CD4-positive, alpha-beta memory T cell (primary cell): ENCODE results near the gene ADORA3. TPM values are rescaled to one million over a fixed set of nuclear protein-coding genes. Genes with fewer than 3 reads are reported as not detected.

Source experiments
- CTCF ChIA-PET: fragments of 350-600 bp; sonication (Branson Sonifier 250); formaldehyde crosslinking; loops from one replicate; lab custom pipeline; 2021; ENCODE audit warnings: inconsistent platforms; ENCODE audit not compliant: partially characterized antibody; lab: Charles Lee
- POLR2A ChIA-PET: fragments of 350-600 bp; sonication (Branson Sonifier 250); formaldehyde crosslinking; loops from one replicate; lab custom pipeline; 2021; ENCODE audit not compliant: partially characterized antibody; lab: Charles Lee
- DNase-seq, 5 donors: peaks; one replicate each; pipeline versions ENCODE4 v3.0.0 to v3.0.0-alpha.2; 2020 to 2022; ENCODE audit warnings: mixed read lengths in 1 of 5
- H3K27ac ChIP-seq: one replicate; pipeline ENCODE4 v1.7.0; 2013; ENCODE audit warnings: low read depth, low read length
- H3K27me3 ChIP-seq: 2 replicates; pipeline ENCODE4 v1.7.0; 2013; ENCODE audit warnings: mild to moderate bottlenecking, low read length, moderate library complexity; ENCODE audit not compliant: insufficient read depth
- H3K36me3 ChIP-seq: 2 replicates; pipeline ENCODE4 v1.7.0; 2013; ENCODE audit warnings: mild to moderate bottlenecking, low read length, moderate library complexity; ENCODE audit not compliant: insufficient read depth
- H3K4me1 ChIP-seq: 2 replicates; pipeline ENCODE4 v1.7.0; 2013; ENCODE audit warnings: mild to moderate bottlenecking, low read length, moderate library complexity; ENCODE audit not compliant: insufficient read depth
- H3K4me3 ChIP-seq, 2 donors: one replicate each; pipeline ENCODE4 v1.7.0; 2013; ENCODE audit warnings: low read length in 2 of 2, mild to moderate bottlenecking in 1 of 2
- H3K9me3 ChIP-seq, 2 donors: one replicate each; pipeline ENCODE4 v1.7.0; 2013; ENCODE audit warnings: low read length in 2 of 2, control low read depth in 1 of 2; ENCODE audit not compliant: control insufficient read depth in 1 of 2
- H3K27ac Mint-ChIP-seq, 7 donors: one replicate each; pipeline ENCODE4 v1.8.0; 2020 to 2021; ENCODE audit warnings: mixed read lengths in 7 of 7, mild to moderate bottlenecking in 6 of 7, inconsistent platforms in 3 of 7, moderate library complexity in 3 of 7
- H3K27me3 Mint-ChIP-seq, 2 donors: one replicate each; pipeline ENCODE4 v1.8.0; 2020 to 2021; ENCODE audit warnings: mixed read lengths in 2 of 2
- H3K36me3 Mint-ChIP-seq, 2 donors: one replicate each; pipeline ENCODE4 v1.8.0; 2020 to 2021; ENCODE audit warnings: mixed read lengths in 2 of 2, inconsistent platforms in 1 of 2, mild to moderate bottlenecking in 1 of 2
- H3K4me1 Mint-ChIP-seq, 4 donors: one replicate each; pipeline ENCODE4 v1.8.0; 2020 to 2021; ENCODE audit warnings: mixed read lengths in 4 of 4, mild to moderate bottlenecking in 1 of 4
- H3K4me3 Mint-ChIP-seq, 8 donors: one replicate each; pipeline ENCODE4 v1.8.0; 2020 to 2021; ENCODE audit warnings: mixed read lengths in 8 of 8, mild to moderate bottlenecking in 7 of 8, moderate library complexity in 6 of 8, inconsistent platforms in 3 of 8
- H3K9me3 Mint-ChIP-seq, 8 donors: one replicate each; pipeline ENCODE4 v1.8.0; 2020 to 2021; ENCODE audit warnings: mixed read lengths in 8 of 8, mild to moderate bottlenecking in 5 of 8, inconsistent platforms in 3 of 8, moderate library complexity in 1 of 8
- intact Hi-C: fragments of 100-400 bp; cut with micrococcal nuclease; formaldehyde crosslinking; loops from one replicate; pipeline ENCODE4 v1.15.1; 2023
- polyA plus RNA-seq, 2 donors: library from polyadenylated mRNA; unstranded; fragments of 300-500 nt; fragmentation: Illumina TruSeq; gene quantifications; one replicate each; pipeline ENCODE4 v1.2.3, GENCODE V29; 2021
- total RNA-seq, 2 experiments: library from RNA; stranded (reverse); gene quantifications; one replicate each; pipeline ENCODE4 v1.2.3, GENCODE V29; 2021

The ADORA3 gene
- total and polyA plus RNA-seq, 4 experiments from 2014 or later: 0.41 to 0.46 (median 0.42) TPM; not detected in 1

- H3K4me3 Mint-ChIP-seq: peak overlapping the region in 1 of 8 donors; percentile 33
- POLR2A ChIA-PET: interaction anchor here (0.5 to 5.3 kb wide), 3 partner anchors 10 to 127 kb away, joined by 3 to 19 read pairs (median 4); no protein-coding TSS in a partner anchor
- H3K27me3 Mint-ChIP-seq: no peaks in the 10 kb centered on the region
- CTCF ChIA-PET: interaction anchor here (0.7 to 4.9 kb wide), 9 partner anchors 9 to 988 kb away, joined by 3 to 43 read pairs (median 3); no protein-coding TSS in a partner anchor
- H3K4me3 ChIP-seq: no peak overlapping the region
- intact Hi-C loops: no loop called here
- H3K4me1 ChIP-seq: peaks cover 13% of the 10 kb centered on the region
- H3K27ac Mint-ChIP-seq: peak overlapping the region in 3 of 7 donors; percentile 23 to 66 (median 60)
- peaks cover 13 to 40% (median 27%) of the 10 kb centered on the region in 4 donors for H3K4me1 Mint-ChIP-seq
- no peaks in the 10 kb centered on the region for H3K36me3 ChIP-seq
- peaks cover 0 to 17% (median 9%) of the 10 kb centered on the region in 8 donors for H3K9me3 Mint-ChIP-seq
- peaks cover 1 to 4% of the 10 kb centered on the region in 2 donors for H3K36me3 Mint-ChIP-seq
- H3K27me3 ChIP-seq: no peaks in the 10 kb centered on the region
- H3K9me3 ChIP-seq: no peaks in the 10 kb centered on the region
- no peak overlapping the region for H3K27ac ChIP-seq
- DNase-seq: no peak
These were observed 5.8 kb downstream of the ADORA3 start for GRCh38 chr1:111497592-111497991.

GRCh38 chr1:111496398-111496797 lies 7.0 kb downstream of the ADORA3 start:
- DNase-seq: peak in 1 of 5 donors; percentile 33
- Mint-ChIP-seq H3K36me3 (peaks cover 1 to 4% of the 10 kb centered on the region in 2 donors), H3K27me3 (no peaks in the 10 kb centered on the region), H3K9me3 (peaks cover 0 to 17% (median 9%) of the 10 kb centered on the region in 8 donors), H3K4me1 (peaks cover 11 to 35% (median 21%) of the 10 kb centered on the region in 4 donors), H3K4me3 (no peak overlapping the region), H3K27ac (peak overlapping the region in 1 of 7 donors; percentile 48)
- no peak overlapping the region for H3K4me3 ChIP-seq
- H3K27me3 ChIP-seq: no peaks in the 10 kb centered on the region
- intact Hi-C loops: no loop called here
- H3K36me3 ChIP-seq: no peaks in the 10 kb centered on the region
- ChIA-PET POLR2A (interaction anchor here (0.6 to 5.3 kb wide), 5 partner anchors 11 to 100 kb away, joined by 3 to 19 read pairs (median 3); no protein-coding TSS in a partner anchor), CTCF (interaction anchor here (1.4 to 4.9 kb wide), 4 partner anchors 7 to 18 kb away, joined by 3 to 43 read pairs (median 16); no protein-coding TSS in a partner anchor)
- no peak overlapping the region for H3K27ac ChIP-seq
- H3K9me3 ChIP-seq: no peaks in the 10 kb centered on the region
- H3K4me1 ChIP-seq: peaks cover 8% of the 10 kb centered on the region

- Histone ChIP-seq H3K27ac (no peak overlapping the region), H3K36me3 (no peaks in the 10 kb centered on the region), H3K27me3 (no peaks in the 10 kb centered on the region), H3K9me3 (no peaks in the 10 kb centered on the region), H3K4me3 (no peak overlapping the region), H3K4me1 (no peaks in the 10 kb centered on the region)
- Mint-ChIP-seq H3K4me1 (peaks cover 0 to 3% (median under 1%) of the 10 kb centered on the region in 4 donors), H3K9me3 (peaks cover 0 to 9% (median 5%) of the 10 kb centered on the region in 8 donors), H3K27me3 (no peaks in the 10 kb centered on the region), H3K27ac (no peak overlapping the region), H3K4me3 (no peak overlapping the region), H3K36me3 (peaks cover 0 to 4% of the 10 kb centered on the region in 2 donors)
- DNase-seq: no peak
- ChIA-PET POLR2A (interaction anchor here (1.2 kb wide), 1 partner anchor 17 kb away, joined by 3 read pairs; no protein-coding TSS in a partner anchor), CTCF (interaction anchor here (2.8 kb wide), 1 partner anchor 17 kb away, joined by 19 read pairs; no protein-coding TSS in a partner anchor)
- intact Hi-C loops: no loop called here
These were observed 12.4 kb downstream of the ADORA3 start for GRCh38 chr1:111491070-111491469.

GRCh38 chr1:111490220-111490619 lies 13.2 kb downstream of the ADORA3 start:
- H3K36me3 Mint-ChIP-seq: no peaks in the 10 kb centered on the region
- H3K27me3 Mint-ChIP-seq: no peaks in the 10 kb centered on the region
- no peaks in the 10 kb centered on the region for H3K9me3 ChIP-seq
- no peaks in the 10 kb centered on the region for H3K4me1 ChIP-seq
- peaks cover 0 to 5% (median 1%) of the 10 kb centered on the region in 8 donors for H3K9me3 Mint-ChIP-seq
- peaks cover 0 to 3% (median 0%) of the 10 kb centered on the region in 4 donors for H3K4me1 Mint-ChIP-seq
- H3K4me3 Mint-ChIP-seq: no peak overlapping the region
- no peak for DNase-seq
- CTCF ChIA-PET: interaction anchor here (1.3 to 2.8 kb wide), 3 partner anchors 8 to 279 kb away, joined by 4 to 19 read pairs (median 5); no protein-coding TSS in a partner anchor
- H3K27me3 ChIP-seq: no peaks in the 10 kb centered on the region
- POLR2A ChIA-PET: interaction anchor here (1.0 to 1.4 kb wide), 3 partner anchors 10 to 17 kb away, joined by 3 to 4 read pairs (median 3); no protein-coding TSS in a partner anchor
- H3K4me3 ChIP-seq: no peak overlapping the region
- intact Hi-C loops: no loop called here
- no peaks in the 10 kb centered on the region for H3K36me3 ChIP-seq
- no peak overlapping the region for H3K27ac Mint-ChIP-seq
- H3K27ac ChIP-seq: no peak overlapping the region

GRCh38 chr1:111489604-111490003 lies 13.8 kb downstream of the ADORA3 start:
- intact Hi-C loops: no loop called here
- Histone ChIP-seq H3K27me3 (no peaks in the 10 kb centered on the region), H3K9me3 (no peaks in the 10 kb centered on the region), H3K4me3 (no peak overlapping the region), H3K4me1 (no peaks in the 10 kb centered on the region), H3K36me3 (no peaks in the 10 kb centered on the region), H3K27ac (no peak overlapping the region)
- Mint-ChIP-seq H3K9me3 (peaks cover 0 to 2% (median 0%) of the 10 kb centered on the region in 8 donors), H3K4me1 (peaks cover 0 to 4% (median 2%) of the 10 kb centered on the region in 4 donors), H3K4me3 (no peak overlapping the region), H3K27ac (no peak overlapping the region), H3K27me3 (no peaks in the 10 kb centered on the region), H3K36me3 (no peaks in the 10 kb centered on the region)
- ChIA-PET CTCF (interaction anchor here (1.3 to 2.8 kb wide), 3 partner anchors 8 to 280 kb away, joined by 4 to 19 read pairs (median 5); no protein-coding TSS in a partner anchor), POLR2A (interaction anchor here (1.0 to 1.4 kb wide), 3 partner anchors 11 to 18 kb away, joined by 3 to 4 read pairs (median 3); no protein-coding TSS in a partner anchor)
- no peak for DNase-seq

GRCh38 chr1:111488669-111489068 lies 14.8 kb downstream of the ADORA3 start:
- H3K9me3 ChIP-seq: no peaks in the 10 kb centered on the region
- H3K4me1 ChIP-seq: no peaks in the 10 kb centered on the region
- H3K36me3 Mint-ChIP-seq: no peaks in the 10 kb centered on the region
- H3K9me3 Mint-ChIP-seq: no peaks in the 10 kb centered on the region
- no peak overlapping the region for H3K27ac ChIP-seq
- DNase-seq: no peak
- H3K4me1 Mint-ChIP-seq: peaks cover 0 to 6% (median 2%) of the 10 kb centered on the region in 4 donors
- H3K27ac Mint-ChIP-seq: no peak overlapping the region
- H3K36me3 ChIP-seq: no peaks in the 10 kb centered on the region
- CTCF ChIA-PET: interaction anchor here (0.7 to 2.8 kb wide), 2 partner anchors 8 to 19 kb away, joined by 3 to 19 read pairs; no protein-coding TSS in a partner anchor
- no peaks in the 10 kb centered on the region for H3K27me3 Mint-ChIP-seq
- intact Hi-C loops: no loop called here
- no peak overlapping the region for H3K4me3 Mint-ChIP-seq
- H3K4me3 ChIP-seq: no peak overlapping the region
- no peaks in the 10 kb centered on the region for H3K27me3 ChIP-seq
- POLR2A ChIA-PET: interaction anchor here (1.3 kb wide), 1 partner anchor 17 kb away, joined by 3 read pairs; no protein-coding TSS in a partner anchor

GRCh38 chr1:111487133-111487532 lies 16.3 kb downstream of the ADORA3 start:
- Histone ChIP-seq H3K27me3 (no peaks in the 10 kb centered on the region), H3K36me3 (no peaks in the 10 kb centered on the region), H3K9me3 (no peaks in the 10 kb centered on the region), H3K4me1 (no peaks in the 10 kb centered on the region), H3K27ac (no peak overlapping the region), H3K4me3 (no peak overlapping the region)
- Mint-ChIP-seq H3K9me3 (no peaks in the 10 kb centered on the region), H3K36me3 (no peaks in the 10 kb centered on the region), H3K27ac (no peak overlapping the region), H3K4me1 (peaks cover 3 to 16% (median 11%) of the 10 kb centered on the region in 4 donors), H3K4me3 (no peak overlapping the region), H3K27me3 (no peaks in the 10 kb centered on the region)
- no peak for DNase-seq
- ChIA-PET CTCF (interaction anchor here (4.7 kb wide), 1 partner anchor 20 kb away, joined by 17 read pairs; no protein-coding TSS in a partner anchor), POLR2A (interaction anchor here (1.1 to 1.3 kb wide), 2 partner anchors 16 to 21 kb away, joined by 3 to 4 read pairs; partner anchors contain the start of genes ADORA3 and TMIGD3)
- intact Hi-C loops: no loop called here
